Jurkat, Clone E6-1 (cell line): ENCODE measurements around the gene CACNA2D1.

Experiments used
- DNase-seq: peaks from one replicate; pipeline ENCODE4 v3.0.0-alpha.2; 2011; ENCODE audit warnings: low read depth, low spot score
- H3K4me3 ChIP-seq: 2 replicates; pipeline ENCODE4 v1.5.1; 2011; ENCODE audit warnings: mild to moderate bottlenecking, low read length, control low read depth, moderate library complexity

CACNA2D1 gene

GRCh38 chr7:82313269-82313668 is 130.3 kb downstream of the CACNA2D1 start:
- no peak for DNase-seq
- no peak overlapping the region for H3K4me3 ChIP-seq

- no peak for DNase-seq
Measured at GRCh38 chr7:82312646-82313045, 130.9 kb downstream of the CACNA2D1 start.

GRCh38 chr7:82305347-82306005 is 138.1 kb downstream of the CACNA2D1 start:
- H3K4me3 ChIP-seq: no peak overlapping the region
- DNase-seq: no peak

More at GRCh38 chr7:82312646-82313045, 130.9 kb downstream of the CACNA2D1 start:
- H3K4me3 ChIP-seq: no peak overlapping the region

DNA sequence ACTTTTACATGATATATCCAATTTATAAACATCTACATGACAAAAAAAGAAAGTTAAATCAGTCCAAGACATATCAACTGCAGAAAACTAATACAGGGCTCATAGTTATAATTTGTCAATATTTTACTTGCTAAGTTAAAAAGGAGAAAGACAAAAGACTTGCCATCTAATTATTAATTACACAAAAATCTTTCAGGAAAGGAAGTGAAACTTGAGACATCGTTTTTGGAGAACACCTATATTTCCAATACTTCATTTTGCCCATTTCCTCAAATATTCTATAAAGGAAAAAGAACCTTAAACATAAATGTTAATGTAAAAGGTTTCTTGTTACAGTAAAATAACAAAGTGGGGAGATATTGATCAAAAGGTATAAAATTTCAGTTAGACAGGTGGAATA is 148.7 kb downstream of the CACNA2D1 start:
- DNase-seq: no peak
- H3K4me3 ChIP-seq: no peak overlapping the region

DNA sequence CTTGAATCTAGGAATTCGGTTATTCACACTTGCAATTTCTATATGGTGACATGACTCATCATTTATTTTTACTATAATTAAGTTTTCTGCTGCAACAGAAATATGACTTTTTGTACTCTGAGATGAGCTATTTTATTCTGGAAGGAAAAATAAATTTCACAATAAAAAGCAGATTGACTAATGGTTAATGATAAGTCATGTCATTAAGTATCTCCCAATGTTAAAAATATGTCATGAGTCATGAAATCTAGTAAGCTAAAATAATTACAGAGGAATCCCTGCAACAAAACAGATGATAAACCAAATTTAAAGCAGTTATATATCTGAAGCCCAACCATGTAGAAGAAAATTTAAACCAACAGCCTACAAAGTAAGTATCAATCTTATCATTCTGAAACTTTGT is 149.2 kb downstream of the CACNA2D1 start:
- no peak overlapping the region for H3K4me3 ChIP-seq
- DNase-seq: no peak

- no peak overlapping the region for H3K4me3 ChIP-seq
- no peak for DNase-seq
Measured at GRCh38 chr7:82293467-82293866, 150.1 kb downstream of the CACNA2D1 start.

DNA sequence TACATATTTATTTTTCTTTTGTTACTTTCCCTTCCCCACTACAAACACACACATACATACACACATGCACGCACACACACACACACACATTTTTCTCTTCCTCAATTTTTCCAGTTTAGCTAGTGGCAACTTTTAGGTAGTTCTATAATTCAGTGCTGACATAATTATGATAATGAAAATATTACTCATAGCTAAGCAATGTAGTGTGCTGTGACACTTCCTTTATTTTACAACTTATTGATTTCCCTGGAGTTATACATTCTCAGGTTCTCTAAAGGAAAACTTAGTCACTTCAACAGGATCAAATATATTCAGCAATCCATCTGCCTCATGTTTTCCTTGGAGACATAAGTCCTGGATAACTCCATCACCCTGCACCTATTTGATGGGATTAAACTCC is 151.6 kb downstream of the CACNA2D1 start:
- DNase-seq: no peak
- no peak overlapping the region for H3K4me3 ChIP-seq

DNA sequence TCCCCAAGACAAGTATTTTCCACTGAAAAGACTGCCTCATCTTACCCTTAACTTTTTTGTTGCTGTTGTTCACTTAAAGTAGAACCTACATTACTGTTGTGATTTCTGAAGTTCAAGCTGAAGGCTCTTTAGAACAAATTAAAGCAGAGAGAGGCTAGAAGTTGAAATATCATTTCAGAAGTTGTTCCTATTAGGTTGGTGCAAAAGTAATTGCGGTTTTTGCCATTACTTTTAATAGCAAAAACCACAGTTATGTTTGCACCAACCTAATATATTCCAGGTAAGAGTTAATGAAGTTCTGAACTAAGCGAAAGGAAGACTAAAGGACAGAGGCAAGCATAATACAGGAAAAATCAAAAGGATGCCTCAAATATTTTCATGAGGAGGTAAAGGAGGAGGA is 153.7 kb downstream of the CACNA2D1 start:
- no peak overlapping the region for H3K4me3 ChIP-seq
- DNase-seq: no peak

DNA sequence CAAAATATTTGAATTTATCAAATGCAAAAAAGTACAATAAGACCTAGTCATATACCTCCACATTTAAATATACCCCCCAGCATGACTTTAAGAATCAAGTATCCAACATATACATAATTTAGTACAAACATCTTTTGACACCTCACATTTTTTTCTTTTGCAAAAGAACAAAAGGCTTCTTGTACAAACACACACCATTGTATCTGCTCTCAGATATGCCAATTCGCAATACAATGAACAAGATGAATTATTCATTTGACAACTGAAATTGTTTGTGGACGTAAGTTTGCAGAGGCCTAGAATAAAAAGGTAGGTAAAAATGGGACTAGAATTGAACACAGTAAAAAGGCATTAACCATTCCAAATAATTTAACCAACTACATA is 154.4 kb downstream of the CACNA2D1 start:
- no peak overlapping the region for H3K4me3 ChIP-seq
- DNase-seq: no peak

DNA sequence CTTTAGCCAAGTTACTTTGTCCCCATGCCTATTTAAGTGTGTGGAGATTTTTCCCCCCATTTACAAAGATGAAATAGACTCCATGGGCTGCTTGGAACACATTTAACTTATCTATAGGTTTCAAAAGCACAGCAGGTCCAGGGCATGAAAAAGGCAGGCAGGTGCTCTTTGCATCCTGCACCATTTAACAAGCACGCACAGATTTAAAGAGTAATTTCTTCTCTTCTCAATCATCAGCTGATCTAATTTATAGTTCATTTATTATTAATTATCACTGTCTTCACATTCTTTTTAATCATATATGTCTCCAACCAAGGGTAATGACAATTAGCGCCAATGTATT is 156.8 kb downstream of the CACNA2D1 start:
- no peak overlapping the region for H3K4me3 ChIP-seq
- no peak for DNase-seq

- no peak for DNase-seq
- no peak overlapping the region for H3K4me3 ChIP-seq
Measured at GRCh38 chr7:82286096-82286797, 157.3 kb downstream of the CACNA2D1 start.

GRCh38 chr7:82284936-82285519 is 158.5 kb downstream of the CACNA2D1 start:
- no peak overlapping the region for H3K4me3 ChIP-seq
- no peak for DNase-seq

GRCh38 chr7:82275342-82275741 is 168.2 kb downstream of the CACNA2D1 start:
- DNase-seq: no peak
- H3K4me3 ChIP-seq: no peak overlapping the region

- no peak overlapping the region for H3K4me3 ChIP-seq
- DNase-seq: no peak
Measured at GRCh38 chr7:82274681-82275080, 168.9 kb downstream of the CACNA2D1 start.

DNA sequence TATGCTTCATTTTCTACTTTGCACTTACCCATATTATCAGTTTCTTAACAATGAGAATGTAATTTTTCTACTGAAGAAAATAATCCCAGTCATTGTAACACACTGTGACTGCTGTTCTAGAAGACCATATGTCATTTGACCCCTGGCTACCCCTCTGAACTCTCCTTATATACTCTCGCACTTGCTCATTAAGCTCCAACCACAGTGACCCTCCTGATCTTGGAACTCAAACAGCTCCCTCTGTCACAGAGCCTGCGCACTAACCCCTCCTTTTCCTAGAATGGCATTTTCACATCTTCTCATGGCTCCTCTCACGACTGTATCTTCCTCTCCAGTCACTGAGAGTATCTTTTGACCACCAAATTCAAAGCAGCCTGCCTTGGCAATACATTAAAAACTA is 169.7 kb downstream of the CACNA2D1 start:
- no peak overlapping the region for H3K4me3 ChIP-seq
- DNase-seq: no peak

DNA sequence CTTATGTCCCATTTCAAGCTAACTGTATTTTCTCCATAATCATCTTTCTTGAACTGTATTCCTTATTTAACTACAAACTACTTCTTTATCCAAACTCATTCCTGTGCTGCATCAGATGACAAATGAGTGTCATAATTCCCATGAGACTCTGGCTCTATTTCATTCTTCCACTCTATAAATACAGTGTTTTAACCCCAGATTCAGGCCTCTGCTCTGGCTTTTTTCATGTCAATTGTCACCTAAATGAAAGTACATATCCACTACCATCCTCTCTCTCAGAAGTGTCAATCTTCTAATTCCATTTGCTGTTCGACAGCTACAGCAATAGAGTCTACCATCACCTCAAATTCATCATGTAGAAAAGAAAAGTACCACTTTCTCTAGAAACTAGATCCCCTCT is 172.7 kb downstream of the CACNA2D1 start:
- no peak overlapping the region for H3K4me3 ChIP-seq
- no peak for DNase-seq

DNA sequence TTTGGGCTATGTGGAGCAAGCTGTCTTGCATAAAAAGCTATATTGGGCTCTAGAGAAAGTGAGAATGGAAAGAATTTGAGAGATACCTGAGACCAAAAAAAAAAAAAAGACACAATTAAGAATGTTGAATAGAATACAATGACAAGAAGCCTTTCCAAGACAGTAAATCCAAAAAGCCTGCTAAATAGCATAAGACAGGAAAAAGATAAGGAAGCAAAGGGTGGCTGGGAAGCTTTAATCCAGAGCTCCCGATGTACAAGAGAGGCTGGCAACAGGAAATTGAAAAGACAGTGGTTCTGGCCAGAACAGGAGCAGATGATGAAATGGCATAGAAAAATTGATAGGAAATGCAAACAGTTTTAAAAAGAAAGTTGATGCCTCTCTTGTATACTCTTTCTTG is 174.9 kb downstream of the CACNA2D1 start:
- no peak for DNase-seq
- no peak overlapping the region for H3K4me3 ChIP-seq

- no peak overlapping the region for H3K4me3 ChIP-seq
- no peak for DNase-seq
Measured at GRCh38 chr7:82266081-82266480, 177.5 kb downstream of the CACNA2D1 start.

DNA sequence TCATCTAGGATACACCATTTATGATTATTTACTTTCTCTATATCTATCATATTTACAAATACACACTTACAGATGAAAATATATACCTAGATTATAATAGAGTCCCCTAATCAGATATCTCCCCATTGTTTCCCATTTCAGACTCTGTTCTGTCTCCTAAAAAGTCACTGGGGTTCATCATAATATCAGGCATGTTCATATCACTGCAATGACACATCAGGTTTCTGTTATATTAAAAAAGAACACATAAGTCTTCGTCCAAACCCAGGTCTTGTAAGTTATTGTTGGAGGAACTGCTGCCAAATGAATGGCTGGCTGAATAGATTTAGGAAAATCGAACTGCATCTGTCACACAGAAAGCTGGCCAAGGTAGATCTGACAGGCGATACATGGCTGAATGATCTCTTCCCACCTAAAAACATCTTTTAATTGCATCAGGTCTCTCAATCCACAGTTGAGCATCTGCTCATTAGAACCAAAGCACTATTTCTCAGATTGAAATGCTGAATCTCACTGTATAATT is 178.7 kb downstream of the CACNA2D1 start:
- H3K4me3 ChIP-seq: no peak overlapping the region
- no peak for DNase-seq

DNA sequence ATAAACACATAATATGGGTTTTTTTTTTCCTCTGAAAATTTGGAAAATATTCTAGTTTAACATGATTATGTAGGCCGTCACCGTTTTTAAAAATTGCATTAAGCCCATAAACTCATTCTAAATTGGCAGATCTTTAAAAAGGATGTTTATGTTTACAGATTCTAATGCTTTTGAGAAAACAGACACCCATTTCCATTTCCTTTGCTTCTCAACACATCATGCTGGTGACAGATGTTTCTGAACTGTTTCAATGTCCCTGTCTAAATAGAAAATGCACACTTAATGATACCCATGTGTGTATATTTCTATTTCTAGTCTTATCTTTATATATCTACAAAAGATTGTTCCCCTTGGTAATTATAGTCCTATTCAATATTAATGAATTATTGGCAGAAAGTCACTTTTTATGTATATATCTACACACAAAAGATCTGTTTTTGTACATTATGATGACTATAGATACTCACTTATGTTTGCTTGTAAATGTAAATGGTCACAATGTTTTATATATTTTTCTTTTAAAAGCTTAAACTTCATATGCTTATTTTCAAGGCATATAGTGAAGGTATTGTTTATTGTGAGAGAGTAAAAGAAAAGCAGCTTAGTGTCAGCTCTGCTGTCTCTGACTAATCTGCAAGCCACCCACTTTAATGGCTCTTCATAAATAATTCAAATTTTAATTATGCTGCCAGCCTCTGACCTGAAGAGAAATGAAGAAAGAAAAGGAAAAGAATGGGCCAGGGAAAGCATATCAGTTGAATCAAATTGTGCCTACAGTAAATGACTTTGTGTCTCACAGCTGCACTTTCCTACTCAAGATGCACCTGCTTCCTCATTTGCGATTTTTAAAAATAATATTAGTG is 179.4 kb downstream of the CACNA2D1 start:
- DNase-seq: no peak
- H3K4me3 ChIP-seq: no peak overlapping the region
